Measurements from ENCODE around the gene ZNF273.
"Not testable (repeated sequence)": the region's sequence is repeated elsewhere in the genome, so short reads cannot be mapped to it uniquely, and the experiment has no call there.

The ZNF273 gene

DNA sequence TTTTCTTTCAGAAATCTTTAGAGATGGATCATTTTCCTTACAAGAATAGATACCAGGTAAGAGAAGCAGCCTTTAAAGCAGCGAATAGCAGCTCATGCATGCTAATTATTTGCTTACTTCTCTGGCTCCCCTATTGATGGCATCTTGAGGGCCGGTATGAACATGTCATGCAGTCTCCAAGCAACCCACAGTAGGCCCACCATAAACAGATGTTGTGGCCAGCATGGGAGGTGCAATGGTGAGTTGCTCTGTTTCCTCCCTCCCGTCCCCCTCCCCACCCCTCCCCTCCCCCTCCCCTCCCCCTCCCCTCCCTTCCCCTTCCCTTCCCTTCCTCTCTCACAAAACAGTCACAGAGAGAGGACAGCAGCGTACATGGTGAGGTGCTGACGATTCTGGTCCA lies 9.7 kb upstream of the ZNF273 start:
- no peak overlapping the region for H3K27ac ChIP-seq (ENCODE audit: low read depth, low read length, poor library complexity, severe bottlenecking)
- H4K20me1 ChIP-seq (ENCODE audit: insufficient read depth, low read length), result no peaks in the 10 kb centered on the region
- H3K4me3 ChIP-seq (ENCODE audit: low read depth, low read length, poor library complexity, severe bottlenecking), result no peak overlapping the region
- H3K79me2 ChIP-seq (ENCODE audit: insufficient read depth, low read length), result no peaks in the 10 kb centered on the region
- H3K9me2 ChIP-seq (ENCODE audit: low read depth, low read length), result no peaks in the 10 kb centered on the region
- 0 out of 2 replicates have a peak, but pooled peaks cover 3% of the 10 kb centered on the region for H3K27me3 ChIP-seq (ENCODE audit: insufficient read depth, low read length)
- TF ChIP-seq EZH2 (IDR thresholded peaks at IDR 0.05; ENCODE audit: borderline replicate concordance, low read length), result no peak
- TF ChIP-seq, protein P1, sequence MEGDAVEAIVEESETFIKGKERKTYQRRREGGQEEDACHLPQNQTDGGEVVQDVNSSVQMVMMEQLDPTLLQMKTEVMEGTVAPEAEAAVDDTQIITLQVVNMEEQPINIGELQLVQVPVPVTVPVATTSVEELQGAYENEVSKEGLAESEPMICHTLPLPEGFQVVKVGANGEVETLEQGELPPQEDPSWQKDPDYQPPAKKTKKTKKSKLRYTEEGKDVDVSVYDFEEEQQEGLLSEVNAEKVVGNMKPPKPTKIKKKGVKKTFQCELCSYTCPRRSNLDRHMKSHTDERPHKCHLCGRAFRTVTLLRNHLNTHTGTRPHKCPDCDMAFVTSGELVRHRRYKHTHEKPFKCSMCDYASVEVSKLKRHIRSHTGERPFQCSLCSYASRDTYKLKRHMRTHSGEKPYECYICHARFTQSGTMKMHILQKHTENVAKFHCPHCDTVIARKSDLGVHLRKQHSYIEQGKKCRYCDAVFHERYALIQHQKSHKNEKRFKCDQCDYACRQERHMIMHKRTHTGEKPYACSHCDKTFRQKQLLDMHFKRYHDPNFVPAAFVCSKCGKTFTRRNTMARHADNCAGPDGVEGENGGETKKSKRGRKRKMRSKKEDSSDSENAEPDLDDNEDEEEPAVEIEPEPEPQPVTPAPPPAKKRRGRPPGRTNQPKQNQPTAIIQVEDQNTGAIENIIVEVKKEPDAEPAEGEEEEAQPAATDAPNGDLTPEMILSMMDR (IDR thresholded peaks at IDR 0.05; ENCODE audit: low read length), result no peak
- H3K36me3 ChIP-seq (ENCODE audit: insufficient read depth, low read length), result no peaks in the 10 kb centered on the region
- H3F3A ChIP-seq (ENCODE audit: insufficient read depth, low read length), result no peaks in the 10 kb centered on the region
- peaks cover 4% of the 10 kb centered on the region for H3K4me1 ChIP-seq (ENCODE audit: insufficient read depth, low read length, severe bottlenecking)
- no peak overlapping the region for H3K9ac ChIP-seq (ENCODE audit: low read length)
- H3K4me2 ChIP-seq (ENCODE audit: low read length), result no peak overlapping the region
- H3K9me3 ChIP-seq (ENCODE audit: low read length), result no peaks in the 10 kb centered on the region
- no peak overlapping the region for H2AFZ ChIP-seq (ENCODE audit: low read length)

DNA sequence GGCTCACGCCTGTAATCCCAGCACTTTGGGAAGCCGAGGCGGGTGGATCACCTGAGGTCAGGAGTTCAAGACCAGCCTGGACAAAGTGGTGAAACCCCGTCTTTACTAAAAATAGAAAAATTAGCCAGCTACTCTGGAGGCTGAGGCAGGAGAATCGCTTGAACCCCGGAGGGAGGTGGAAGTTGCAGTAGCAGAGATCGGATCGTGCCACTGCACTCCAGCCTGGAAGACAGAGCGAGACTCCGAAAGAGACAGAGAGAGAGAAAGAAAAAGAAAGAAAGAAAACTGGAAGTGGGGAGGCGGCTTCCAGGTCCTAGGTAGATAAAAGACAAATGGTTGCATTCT lies 640 bp upstream of the ZNF273 start:
- Histone ChIP-seq H3K4me3 (ENCODE audit: low read depth, low read length, poor library complexity, severe bottlenecking) (peak overlapping the region; percentile 94), H3K4me2 (ENCODE audit: low read length) (peak overlapping the region; percentile 48), H3K36me3 (ENCODE audit: insufficient read depth, low read length) (peaks cover 14% of the 10 kb centered on the region; the same call in 1 of the 2 replicates), H3K4me1 (ENCODE audit: insufficient read depth, low read length, severe bottlenecking) (peaks cover 37% of the 10 kb centered on the region), H3K79me2 (ENCODE audit: insufficient read depth, low read length) (peaks cover 38% of the 10 kb centered on the region), H2AFZ (ENCODE audit: low read length) (peak overlapping the region; percentile 97)
- not testable (repeated sequence) for H3F3A ChIP-seq (ENCODE audit: insufficient read depth, low read length); H3K9me2 ChIP-seq (ENCODE audit: low read depth, low read length); H3K9ac ChIP-seq (ENCODE audit: low read length); H4K20me1 ChIP-seq (ENCODE audit: insufficient read depth, low read length); H3K9me3 ChIP-seq (ENCODE audit: low read length); H3K27ac ChIP-seq (ENCODE audit: low read depth, low read length, poor library complexity, severe bottlenecking); H3K27me3 ChIP-seq (ENCODE audit: insufficient read depth, low read length)

DNA sequence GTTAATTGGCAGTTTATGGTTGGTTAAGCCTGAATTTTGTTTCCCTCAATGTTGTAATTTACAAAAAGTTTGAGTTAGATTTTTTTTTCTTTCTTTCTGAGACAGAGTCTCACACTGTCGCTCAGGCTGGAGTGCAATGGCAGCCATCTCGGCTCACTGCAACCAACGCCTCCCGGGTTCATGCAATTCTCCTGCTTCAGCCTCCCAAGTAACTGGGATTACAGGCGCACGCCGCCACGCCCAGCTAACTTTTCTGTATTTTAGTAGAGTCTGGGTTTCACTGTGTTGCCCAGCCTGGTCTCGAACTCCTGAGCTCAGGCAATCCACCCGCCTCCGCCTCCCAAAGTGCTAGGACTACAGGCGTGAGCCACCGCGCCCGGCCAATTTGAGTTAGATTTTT lies 935 bp downstream of the ZNF273 start:
- H3K4me1 ChIP-seq (ENCODE audit: insufficient read depth, low read length, severe bottlenecking), result peaks cover 50% of the 10 kb centered on the region
- H3K4me3 ChIP-seq (ENCODE audit: low read depth, low read length, poor library complexity, severe bottlenecking), result peak overlapping the region; percentile 94
- no peak overlapping the region for H3K27ac ChIP-seq (ENCODE audit: low read depth, low read length, poor library complexity, severe bottlenecking)
- no peaks in the 10 kb centered on the region for H3F3A ChIP-seq (ENCODE audit: insufficient read depth, low read length)
- TF ChIP-seq, protein P1 (IDR thresholded peaks at IDR 0.05; ENCODE audit: low read length), result no peak
- TF ChIP-seq EZH2 (IDR thresholded peaks at IDR 0.05; ENCODE audit: borderline replicate concordance, low read length), result no peak
- H3K4me2 ChIP-seq (ENCODE audit: low read length), result peak overlapping the region; percentile 95
- peaks cover 4% of the 10 kb centered on the region; the same call in 1 of the 2 replicates for H3K9me3 ChIP-seq (ENCODE audit: low read length)
- no peaks in the 10 kb centered on the region for H3K27me3 ChIP-seq (ENCODE audit: insufficient read depth, low read length)
- peak overlapping the region; percentile 94 for H3K9ac ChIP-seq (ENCODE audit: low read length)
- H2AFZ ChIP-seq (ENCODE audit: low read length), result no peak overlapping the region
- H3K36me3 ChIP-seq (ENCODE audit: insufficient read depth, low read length), result peaks cover 28% of the 10 kb centered on the region
- no peaks in the 10 kb centered on the region for H4K20me1 ChIP-seq (ENCODE audit: insufficient read depth, low read length)
- peaks cover 54% of the 10 kb centered on the region for H3K79me2 ChIP-seq (ENCODE audit: insufficient read depth, low read length)
- no peaks in the 10 kb centered on the region for H3K9me2 ChIP-seq (ENCODE audit: low read depth, low read length)

DNA sequence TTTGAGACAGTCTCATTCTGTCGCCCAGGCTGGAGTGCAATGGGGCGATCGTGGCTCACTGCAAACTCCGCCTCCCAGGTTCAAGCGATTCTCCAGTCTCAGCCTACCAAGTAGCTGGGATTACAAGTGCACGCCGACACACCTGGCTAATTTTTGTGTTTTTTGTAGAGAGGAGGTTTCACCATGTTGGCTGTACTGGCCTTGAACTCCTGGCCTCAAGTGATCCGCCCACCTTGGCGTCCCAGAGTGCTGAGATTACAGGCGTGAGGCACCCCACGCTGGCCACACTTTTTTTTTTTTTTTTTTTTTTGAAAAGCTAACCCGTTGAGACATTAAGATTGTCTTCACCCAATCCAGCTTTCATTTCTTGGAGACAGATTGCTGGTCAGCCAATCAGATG lies 2.1 kb downstream of the ZNF273 start:
- H3K79me2 ChIP-seq (ENCODE audit: insufficient read depth, low read length), result peaks cover 65% of the 10 kb centered on the region
- peaks cover 50% of the 10 kb centered on the region for H3K4me1 ChIP-seq (ENCODE audit: insufficient read depth, low read length, severe bottlenecking)
- no peaks in the 10 kb centered on the region for H3K27me3 ChIP-seq (ENCODE audit: insufficient read depth, low read length)
- no peak overlapping the region for H3K9ac ChIP-seq (ENCODE audit: low read length)
- no peaks in the 10 kb centered on the region for H3K9me2 ChIP-seq (ENCODE audit: low read depth, low read length)
- H3F3A ChIP-seq (ENCODE audit: insufficient read depth, low read length), result no peaks in the 10 kb centered on the region
- H3K4me2 ChIP-seq (ENCODE audit: low read length), result no peak overlapping the region
- H2AFZ ChIP-seq (ENCODE audit: low read length), result no peak overlapping the region
- no peak overlapping the region for H3K4me3 ChIP-seq (ENCODE audit: low read depth, low read length, poor library complexity, severe bottlenecking)
- TF ChIP-seq EZH2 (IDR thresholded peaks at IDR 0.05; ENCODE audit: borderline replicate concordance, low read length), result no peak
- TF ChIP-seq, protein P1 (IDR thresholded peaks at IDR 0.05; ENCODE audit: low read length), result no peak
- H3K27ac ChIP-seq (ENCODE audit: low read depth, low read length, poor library complexity, severe bottlenecking), result no peak overlapping the region
- H3K36me3 ChIP-seq (ENCODE audit: insufficient read depth, low read length), result peaks cover 33% of the 10 kb centered on the region
- no peaks in the 10 kb centered on the region for H4K20me1 ChIP-seq (ENCODE audit: insufficient read depth, low read length)
- H3K9me3 ChIP-seq (ENCODE audit: low read length), result peaks cover 8% of the 10 kb centered on the region
